IPS DF 6.9 (cell line): ENCODE measurements around the gene MCOLN3.
A peak's percentile ranks its signal among the peaks of the same experiment; 100 is the strongest.

Experiments
- DNase-seq: peaks from one replicate; pipeline ENCODE4 v3.0.0-alpha.2; 2013; ENCODE audit warnings: low read depth, low spot score
- H3K27ac ChIP-seq: one replicate; pipeline ENCODE4 v1.5.1; 2013; ENCODE audit warnings: low read length, control low read depth
- H3K27me3 ChIP-seq: 2 replicates; pipeline ENCODE4 v1.6.1; 2013; ENCODE audit warnings: mild to moderate bottlenecking, low read length; ENCODE audit not compliant: control insufficient read depth, insufficient read depth
- H3K36me3 ChIP-seq: 2 replicates; pipeline ENCODE4 v1.6.1; 2013; ENCODE audit warnings: low read length; ENCODE audit not compliant: control insufficient read depth, insufficient read depth
- H3K4me1 ChIP-seq: 2 replicates; pipeline ENCODE4 v1.6.1; 2013; ENCODE audit warnings: low read length; ENCODE audit not compliant: control insufficient read depth, insufficient read depth
- H3K4me3 ChIP-seq: 2 replicates; pipeline ENCODE4 v1.5.1; 2013; ENCODE audit warnings: mild to moderate bottlenecking, low read length
- H3K9me3 ChIP-seq: 2 replicates; pipeline ENCODE4 v1.6.1; 2013; ENCODE audit warnings: low read length, inconsistent platforms; ENCODE audit not compliant: control insufficient read depth, insufficient read depth
- WGBS: extraction: QIAGEN DNeasy Blood & Tissue Kit; methylation state at CpG from one replicate; pipeline ENCODE4 v1.1.7; 2013; ENCODE audit warnings: mixed read lengths, missing lambda C conversion rate; ENCODE audit not compliant: insufficient read length, insufficient coverage; 5-methylcytosine and 5-hydroxymethylcytosine counted together

MCOLN3 gene

DNA sequence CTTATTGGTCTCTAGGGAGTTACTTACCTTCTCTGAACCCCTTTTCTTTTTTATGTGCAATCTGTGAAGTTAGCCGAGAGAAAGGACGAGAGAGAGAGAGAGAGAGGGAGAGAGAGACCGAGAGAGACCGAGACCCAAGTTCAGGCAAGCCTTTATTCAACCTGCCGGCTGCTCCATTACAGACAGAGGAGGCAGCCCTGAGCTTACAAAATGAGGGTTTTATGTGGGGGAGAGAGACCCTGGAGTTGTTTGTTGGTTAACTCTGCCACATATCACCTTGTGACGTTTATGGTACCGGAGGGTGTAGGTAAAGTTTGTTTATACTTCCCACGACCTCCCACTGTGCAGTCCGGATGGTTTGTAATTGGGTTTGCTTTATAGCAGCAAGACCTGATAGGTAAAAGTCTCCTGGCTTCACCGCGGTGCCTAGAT, 1.5 kb upstream of the MCOLN3 start:
- Histone ChIP-seq H3K4me1 (no peaks in the 10 kb centered on the region), H3K4me3 (no peak overlapping the region), H3K9me3 (no peaks in the 10 kb centered on the region), H3K27ac (no peak overlapping the region), H3K27me3 (peaks cover 20% of the 10 kb centered on the region), H3K36me3 (no peaks in the 10 kb centered on the region)
- WGBS: no CpG with 5 or more reads among the region's 11 CpGs
- DNase-seq: no peak

DNA sequence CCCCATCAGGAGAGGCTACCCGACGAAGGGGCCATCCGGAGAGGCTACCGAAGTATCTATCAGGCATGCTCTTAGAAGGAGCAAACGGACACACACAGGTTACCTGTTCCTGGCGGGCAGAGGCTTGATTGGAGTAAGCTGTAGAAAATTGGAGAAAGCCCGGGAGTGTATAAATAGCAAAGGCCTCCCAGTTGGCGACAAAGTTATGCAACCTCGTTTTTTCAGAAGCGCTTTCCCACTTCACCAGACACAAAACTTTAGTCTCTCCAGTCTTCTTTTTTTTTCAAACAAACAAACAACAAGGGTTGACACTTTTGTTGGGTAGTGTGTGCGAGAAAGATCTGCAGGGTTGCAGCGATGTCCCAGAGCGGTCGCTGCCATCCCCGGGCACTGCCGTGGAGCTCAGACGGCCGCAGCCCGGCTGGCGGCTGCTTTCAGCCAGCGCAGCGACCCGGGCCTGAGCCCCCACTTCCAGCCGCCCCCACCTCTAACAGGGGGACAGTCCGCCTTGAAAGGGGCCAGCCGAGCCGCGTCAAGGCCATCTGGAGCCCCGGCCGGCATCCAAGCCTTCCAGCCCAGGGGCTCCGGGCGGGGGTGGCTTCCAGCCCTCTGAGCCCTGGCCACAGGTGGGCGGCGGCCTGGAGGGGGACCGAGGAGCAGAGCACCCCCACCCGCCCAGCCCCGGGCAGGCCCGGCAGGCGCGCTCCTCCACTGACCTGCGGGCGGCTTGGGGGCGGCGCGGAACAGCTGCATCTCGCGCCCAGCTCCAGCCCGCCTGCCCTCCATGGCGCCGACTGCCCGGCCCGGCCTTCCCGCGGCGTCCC, 616 bp downstream of the MCOLN3 start:
- no peaks in the 10 kb centered on the region for H3K4me1 ChIP-seq
- peaks cover 20% of the 10 kb centered on the region for H3K27me3 ChIP-seq
- no CpG with 5 or more reads among the region's 55 CpGs for WGBS
- no peaks in the 10 kb centered on the region for H3K36me3 ChIP-seq
- H3K4me3 ChIP-seq: peak overlapping the region; percentile 81
- no peak overlapping the region for H3K27ac ChIP-seq
- DNase-seq: no peak
- no peaks in the 10 kb centered on the region for H3K9me3 ChIP-seq

DNA sequence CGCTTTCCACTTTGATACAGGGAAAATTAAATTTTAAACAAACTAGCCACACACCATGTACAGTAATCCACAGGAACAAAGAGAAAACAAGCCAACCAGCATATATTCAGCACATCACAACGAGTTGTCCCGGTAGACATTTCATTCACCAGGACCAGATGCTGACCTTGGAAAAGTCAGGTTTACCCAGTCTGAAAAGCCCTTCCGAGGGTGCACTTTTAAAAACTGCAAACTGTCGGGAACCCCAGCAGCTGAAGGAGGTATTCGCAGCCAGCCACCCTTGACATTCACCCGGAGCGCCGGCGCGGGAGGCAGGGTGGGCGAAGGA, 1.2 kb downstream of the MCOLN3 start:
- no peaks in the 10 kb centered on the region for H3K36me3 ChIP-seq
- no peaks in the 10 kb centered on the region for H3K9me3 ChIP-seq
- H3K27me3 ChIP-seq: peaks cover 20% of the 10 kb centered on the region
- no CpG with 5 or more reads among the region's 12 CpGs for WGBS
- no peak overlapping the region for H3K27ac ChIP-seq
- no peak for DNase-seq
- H3K4me3 ChIP-seq: peak overlapping the region; percentile 81; the same call in 1 of the 2 replicates
- H3K4me1 ChIP-seq: no peaks in the 10 kb centered on the region

DNA sequence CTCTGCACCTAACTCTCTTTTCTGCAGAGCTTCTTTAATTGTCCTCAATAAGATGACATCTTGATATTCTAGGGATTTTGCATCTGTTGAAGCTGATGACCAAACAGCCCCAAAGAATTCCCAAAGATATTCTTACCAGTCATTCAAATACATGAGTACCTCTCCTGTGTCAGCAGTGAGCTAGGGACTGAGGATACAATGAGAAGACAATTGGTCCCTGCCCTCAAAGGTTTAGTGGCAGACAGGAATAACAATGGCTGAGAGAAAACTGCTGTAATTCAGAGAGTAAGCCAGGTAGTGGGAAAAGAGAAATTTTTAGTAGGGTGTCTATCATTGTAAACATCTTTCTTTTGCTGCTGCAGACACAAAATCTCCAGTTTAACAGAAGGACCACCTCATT, 5.9 kb downstream of the MCOLN3 start:
- no peaks in the 10 kb centered on the region for H3K36me3 ChIP-seq
- peaks cover 11% of the 10 kb centered on the region for H3K27me3 ChIP-seq
- H3K4me3 ChIP-seq: no peak overlapping the region
- no peak for DNase-seq
- H3K9me3 ChIP-seq: no peaks in the 10 kb centered on the region
- H3K27ac ChIP-seq: no peak overlapping the region
- no peaks in the 10 kb centered on the region for H3K4me1 ChIP-seq

DNA sequence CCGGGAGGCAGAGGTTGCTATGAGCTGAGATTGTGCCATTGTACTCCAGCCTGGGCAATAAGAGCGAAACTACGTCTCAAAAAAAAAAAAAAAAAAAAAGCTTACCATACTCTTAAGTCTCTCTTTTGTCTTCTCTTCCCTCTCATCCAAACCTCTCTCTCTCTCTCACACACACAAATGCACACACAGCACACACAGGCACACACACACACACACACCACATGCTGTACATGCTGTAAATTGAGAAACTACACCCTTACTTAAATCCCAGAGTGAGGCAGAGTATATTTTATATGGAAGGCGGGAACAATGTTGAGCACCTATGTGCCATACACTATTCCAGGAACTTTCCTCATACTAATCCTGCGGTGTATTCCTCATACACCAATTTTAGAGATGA, 6.5 kb downstream of the MCOLN3 start:
- Histone ChIP-seq H3K27me3 (peaks cover 5% of the 10 kb centered on the region), H3K4me1 (no peaks in the 10 kb centered on the region), H3K9me3 (no peaks in the 10 kb centered on the region), H3K4me3 (no peak overlapping the region), H3K36me3 (no peaks in the 10 kb centered on the region), H3K27ac (no peak overlapping the region)
- no peak for DNase-seq
- WGBS: no CpG with 5 or more reads among the region's 5 CpGs

DNA sequence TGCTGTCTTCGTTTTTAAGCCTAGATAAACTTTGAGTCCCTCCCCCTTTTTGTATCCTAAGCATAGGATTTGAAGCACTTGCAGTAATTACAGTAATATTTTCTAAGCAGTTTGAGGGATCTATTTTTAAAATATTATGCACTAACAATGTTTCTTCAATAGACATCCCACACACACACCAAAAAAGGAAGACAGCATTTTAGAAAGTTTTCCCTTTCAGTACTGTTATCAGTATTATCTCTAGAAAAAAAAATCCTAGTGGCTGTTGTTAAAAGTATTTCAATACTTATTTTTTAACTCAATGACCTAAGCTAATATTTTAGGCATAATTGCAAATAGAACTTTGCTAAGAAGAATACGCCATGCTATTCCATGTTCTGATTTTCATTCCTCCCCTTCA, 15.1 kb downstream of the MCOLN3 start:
- DNase-seq: no peak
- Histone ChIP-seq H3K4me1 (no peaks in the 10 kb centered on the region), H3K27ac (no peak overlapping the region), H3K36me3 (no peaks in the 10 kb centered on the region), H3K9me3 (no peaks in the 10 kb centered on the region), H3K4me3 (no peak overlapping the region), H3K27me3 (no peaks in the 10 kb centered on the region)
- WGBS: no CpG with 5 or more reads among the region's 2 CpGs

DNA sequence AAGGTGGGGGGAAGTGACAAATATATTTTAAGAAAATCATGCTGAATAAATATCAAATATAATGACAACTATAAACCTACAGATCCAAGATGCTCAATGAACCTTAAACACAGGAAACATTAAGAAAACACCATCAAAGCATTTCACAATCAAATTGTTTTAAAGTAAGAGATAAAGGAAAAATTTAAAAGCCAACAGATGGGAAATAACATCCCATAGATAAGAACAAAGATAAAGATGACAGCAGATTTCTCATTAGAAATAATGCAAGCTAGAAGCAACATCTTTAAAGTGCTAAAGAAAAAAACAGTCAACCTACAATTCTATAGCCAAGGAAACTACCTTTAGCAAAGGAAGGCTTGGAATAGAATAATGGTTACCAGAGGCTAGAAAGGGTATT, 17.8 kb downstream of the MCOLN3 start:
- no peak for DNase-seq
- no peak overlapping the region for H3K27ac ChIP-seq
- no peaks in the 10 kb centered on the region for H3K36me3 ChIP-seq
- H3K4me3 ChIP-seq: no peak overlapping the region
- no peaks in the 10 kb centered on the region for H3K27me3 ChIP-seq
- H3K4me1 ChIP-seq: no peaks in the 10 kb centered on the region
- no peaks in the 10 kb centered on the region for H3K9me3 ChIP-seq

DNA sequence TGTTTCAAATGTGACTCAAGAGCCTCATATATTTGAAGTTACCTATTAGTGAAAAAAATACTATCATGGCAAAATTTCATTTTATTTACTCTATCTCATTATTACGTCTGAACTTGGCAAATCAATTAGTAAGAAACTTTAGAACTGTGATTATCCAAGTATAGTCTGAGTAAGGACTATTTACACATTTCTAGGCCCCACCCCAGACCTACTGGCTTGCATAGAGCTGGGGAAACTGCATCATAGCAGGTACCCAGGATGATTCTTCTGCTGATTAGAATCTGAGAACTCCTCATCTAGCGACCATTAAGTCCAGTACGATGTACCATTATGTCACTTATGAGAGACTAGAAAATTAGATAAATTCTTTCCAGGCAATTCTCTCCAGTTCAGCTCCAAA, 20.1 kb downstream of the MCOLN3 start:
- H3K9me3 ChIP-seq: no peaks in the 10 kb centered on the region
- no peak overlapping the region for H3K27ac ChIP-seq
- no CpG with 5 or more reads among the region's 3 CpGs for WGBS
- no peak overlapping the region for H3K4me3 ChIP-seq
- H3K27me3 ChIP-seq: no peaks in the 10 kb centered on the region
- H3K4me1 ChIP-seq: no peaks in the 10 kb centered on the region
- DNase-seq: no peak
- H3K36me3 ChIP-seq: no peaks in the 10 kb centered on the region

DNA sequence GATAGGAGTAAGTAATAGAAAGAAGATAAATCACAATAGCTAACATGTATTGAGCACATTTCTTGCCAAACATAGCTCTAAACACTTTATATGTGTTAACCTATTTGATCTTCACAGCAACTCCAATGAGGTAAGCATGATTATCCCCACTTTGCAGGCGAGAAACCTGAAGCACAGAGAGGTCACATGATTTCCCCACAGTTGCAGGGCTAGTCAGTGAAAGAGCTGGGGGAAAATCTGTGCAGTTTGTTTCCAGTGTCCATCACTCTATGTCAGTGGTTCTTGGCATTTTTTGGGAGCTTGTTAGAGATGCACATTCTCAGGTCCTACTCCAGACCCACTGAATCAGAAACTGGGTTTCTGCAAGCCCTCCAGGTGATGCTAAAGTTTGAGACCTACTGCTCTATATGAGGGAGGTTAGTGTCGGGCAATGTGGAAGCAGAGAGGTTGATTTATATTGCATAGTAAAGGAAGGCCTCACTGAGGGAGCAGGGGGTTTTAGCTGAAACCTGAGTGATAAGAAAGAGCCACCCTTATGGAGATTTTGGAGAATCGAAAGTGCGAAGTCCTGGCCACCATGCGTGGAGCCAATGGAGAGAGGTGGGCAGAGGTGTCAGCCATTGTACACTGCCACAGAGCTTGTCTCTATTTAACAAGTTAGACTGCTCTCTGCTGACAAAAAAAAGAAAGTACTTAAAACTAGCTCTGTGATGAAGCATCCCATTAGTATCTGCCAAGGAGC, 20.9 kb downstream of the MCOLN3 start:
- H3K4me3 ChIP-seq: no peak overlapping the region
- no peaks in the 10 kb centered on the region for H3K9me3 ChIP-seq
- no CpG with 5 or more reads among the region's 5 CpGs for WGBS
- H3K27ac ChIP-seq: no peak overlapping the region
- no peak for DNase-seq
- no peaks in the 10 kb centered on the region for H3K36me3 ChIP-seq
- H3K27me3 ChIP-seq: no peaks in the 10 kb centered on the region
- no peaks in the 10 kb centered on the region for H3K4me1 ChIP-seq

DNA sequence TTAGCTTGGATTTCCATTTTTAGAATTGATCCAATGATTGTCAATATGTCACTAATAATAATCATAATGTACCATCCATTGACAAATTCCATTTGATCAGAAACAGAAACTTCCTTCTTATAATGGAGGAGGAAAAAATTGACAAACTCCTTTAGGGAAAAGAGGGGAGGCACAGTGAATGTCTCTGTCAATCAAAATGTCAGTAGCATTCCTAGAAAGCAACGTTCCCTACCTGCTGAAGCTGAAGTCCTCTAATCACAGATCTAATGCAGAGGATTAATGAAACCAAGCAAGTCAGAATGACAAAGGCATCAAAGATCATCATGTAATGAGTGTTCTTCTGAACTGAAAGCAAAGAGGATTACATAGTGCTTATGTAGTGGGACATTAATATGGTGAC, 22.4 kb downstream of the MCOLN3 start:
- no peaks in the 10 kb centered on the region for H3K27me3 ChIP-seq
- H3K9me3 ChIP-seq: no peaks in the 10 kb centered on the region
- no peak overlapping the region for H3K4me3 ChIP-seq
- no peak overlapping the region for H3K27ac ChIP-seq
- no peak for DNase-seq
- no peaks in the 10 kb centered on the region for H3K4me1 ChIP-seq
- WGBS: no CpG with 5 or more reads among the region's 1 CpG
- no peaks in the 10 kb centered on the region for H3K36me3 ChIP-seq

DNA sequence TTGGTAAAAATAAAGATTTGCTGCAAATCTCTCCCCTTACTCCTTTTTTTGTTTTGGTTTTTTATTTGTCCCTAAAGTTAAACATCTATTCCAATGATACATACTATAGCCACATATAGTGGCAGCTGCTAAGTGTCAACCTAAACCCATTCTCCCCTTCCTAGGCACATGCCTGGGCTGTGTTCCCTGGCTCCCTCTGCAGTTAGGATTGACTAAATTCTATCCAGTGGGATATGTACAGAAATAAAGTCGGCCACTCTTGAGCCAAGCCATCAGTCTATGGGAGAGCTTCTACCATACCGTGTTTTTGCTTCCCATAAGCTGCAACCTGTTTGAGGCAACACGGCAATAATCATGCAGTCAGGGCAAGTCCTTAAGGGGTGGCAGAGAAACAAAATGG, 23.6 kb downstream of the MCOLN3 start:
- Histone ChIP-seq H3K27me3 (no peaks in the 10 kb centered on the region), H3K36me3 (no peaks in the 10 kb centered on the region), H3K27ac (no peak overlapping the region), H3K4me3 (no peak overlapping the region), H3K4me1 (no peaks in the 10 kb centered on the region), H3K9me3 (no peaks in the 10 kb centered on the region)
- WGBS: no CpG with 5 or more reads among the region's 3 CpGs
- no peak for DNase-seq
